Loucy (cell line): ENCODE data around the gene IL17C.

Experiments
- H2AFZ ChIP-seq: fragments of 200-600 bp; sonication (generic); 2 replicates; pipeline ENCODE4 v1.6.0; 2016; ENCODE audit warnings: antibody characterized with exemption, mild to moderate bottlenecking, low read length, moderate library complexity
- H3F3A ChIP-seq: fragments of 200-600 bp; 2 replicates; pipeline ENCODE4 v1.6.0; 2016; ENCODE audit warnings: antibody characterized with exemption, low read depth, mild to moderate bottlenecking
- H3K27me3 ChIP-seq: fragments of 200-600 bp; sonication (generic); 2 replicates; pipeline ENCODE4 v1.6.1; 2014; ENCODE audit warnings: low read length, mild to moderate bottlenecking; ENCODE audit not compliant: insufficient read depth, poor library complexity, severe bottlenecking
- H3K36me3 ChIP-seq: fragments of 200-600 bp; sonication (generic); 2 replicates; pipeline ENCODE4 v1.6.1; 2016; ENCODE audit warnings: low read length; ENCODE audit not compliant: insufficient read depth
- H3K4me1 ChIP-seq: fragments of 200-600 bp; sonication (generic); 2 replicates; pipeline ENCODE4 v1.5.1; 2014; ENCODE audit warnings: low read length, mild to moderate bottlenecking; ENCODE audit not compliant: insufficient read depth, poor library complexity, severe bottlenecking
- H3K4me2 ChIP-seq: fragments of 200-600 bp; sonication (generic); 2 replicates; pipeline ENCODE4 v1.6.0; 2014; ENCODE audit warnings: antibody characterized with exemption, low read length, low read depth, mild to moderate bottlenecking; ENCODE audit not compliant: poor library complexity, severe bottlenecking
- H3K4me3 ChIP-seq: fragments of 200-600 bp; sonication (generic); 2 replicates; pipeline ENCODE4 v1.5.1; 2014; ENCODE audit warnings: low read length, mild to moderate bottlenecking, mixed read lengths; ENCODE audit not compliant: poor library complexity, severe bottlenecking
- H3K79me2 ChIP-seq: fragments of 200-600 bp; sonication (generic); 2 replicates; pipeline ENCODE4 v1.6.1; 2014; ENCODE audit warnings: low read length; ENCODE audit not compliant: insufficient read depth
- H3K9ac ChIP-seq: fragments of 200-600 bp; sonication (generic); 2 replicates; pipeline ENCODE4 v1.6.0; 2014; ENCODE audit warnings: mild to moderate bottlenecking, low read depth, low read length, moderate library complexity; ENCODE audit not compliant: poor library complexity, severe bottlenecking
- H3K9me2 ChIP-seq: fragments of 200-600 bp; sonication (generic); replicated peaks from 2 replicates; pipeline ENCODE4 v1.6.1; 2016; ENCODE audit warnings: low read depth, low read length, mixed read lengths
- H3K9me3 ChIP-seq: fragments of 200-600 bp; sonication (generic); 2 replicates; pipeline ENCODE4 v1.6.1; 2014; ENCODE audit warnings: mild to moderate bottlenecking, antibody characterized with exemption, low read length, low read depth; ENCODE audit not compliant: insufficient read depth
- H4K20me1 ChIP-seq: fragments of 200-600 bp; sonication (generic); 2 replicates; pipeline ENCODE4 v1.6.0; 2014; ENCODE audit warnings: antibody characterized with exemption, low read length, mild to moderate bottlenecking; ENCODE audit not compliant: insufficient read depth, poor library complexity, severe bottlenecking
- CTCF ChIP-seq: fragments of 200-600 bp; sonication (generic); conservative IDR thresholded peaks from 2 replicates; pipeline ENCODE4 v1.5.1; 2014; ENCODE audit warnings: mild to moderate bottlenecking, antibody characterized with exemption, low read length
- EZH2phosphoT487 ChIP-seq: fragments of 200-600 bp; IDR thresholded peaks from 2 replicates; pipeline ENCODE4 v1.6.1; 2018; ENCODE audit warnings: antibody characterized with exemption, mild to moderate bottlenecking, moderate library complexity, borderline replicate concordance

IL17C gene

GRCh38 chr16:88602091-88602490 lies 36.3 kb upstream of the IL17C start:
- no peaks in the 10 kb centered on the region for H3F3A ChIP-seq
- H3K9me2 ChIP-seq: no peaks in the 10 kb centered on the region
- H3K4me1 ChIP-seq: no peaks in the 10 kb centered on the region
- H3K79me2 ChIP-seq: no peaks in the 10 kb centered on the region
- H3K27me3 ChIP-seq: no peaks in the 10 kb centered on the region
- no peak overlapping the region for H3K4me3 ChIP-seq
- no peak overlapping the region for H3K9ac ChIP-seq
- TF ChIP-seq EZH2phosphoT487: no peak
- TF ChIP-seq CTCF: no peak
- H3K9me3 ChIP-seq: no peaks in the 10 kb centered on the region
- H3K4me2 ChIP-seq: no peak overlapping the region
- no peak overlapping the region for H2AFZ ChIP-seq
- peaks cover 26% of the 10 kb centered on the region; the same call in 1 of the 2 replicates for H3K36me3 ChIP-seq
- no peaks in the 10 kb centered on the region for H4K20me1 ChIP-seq

DNA sequence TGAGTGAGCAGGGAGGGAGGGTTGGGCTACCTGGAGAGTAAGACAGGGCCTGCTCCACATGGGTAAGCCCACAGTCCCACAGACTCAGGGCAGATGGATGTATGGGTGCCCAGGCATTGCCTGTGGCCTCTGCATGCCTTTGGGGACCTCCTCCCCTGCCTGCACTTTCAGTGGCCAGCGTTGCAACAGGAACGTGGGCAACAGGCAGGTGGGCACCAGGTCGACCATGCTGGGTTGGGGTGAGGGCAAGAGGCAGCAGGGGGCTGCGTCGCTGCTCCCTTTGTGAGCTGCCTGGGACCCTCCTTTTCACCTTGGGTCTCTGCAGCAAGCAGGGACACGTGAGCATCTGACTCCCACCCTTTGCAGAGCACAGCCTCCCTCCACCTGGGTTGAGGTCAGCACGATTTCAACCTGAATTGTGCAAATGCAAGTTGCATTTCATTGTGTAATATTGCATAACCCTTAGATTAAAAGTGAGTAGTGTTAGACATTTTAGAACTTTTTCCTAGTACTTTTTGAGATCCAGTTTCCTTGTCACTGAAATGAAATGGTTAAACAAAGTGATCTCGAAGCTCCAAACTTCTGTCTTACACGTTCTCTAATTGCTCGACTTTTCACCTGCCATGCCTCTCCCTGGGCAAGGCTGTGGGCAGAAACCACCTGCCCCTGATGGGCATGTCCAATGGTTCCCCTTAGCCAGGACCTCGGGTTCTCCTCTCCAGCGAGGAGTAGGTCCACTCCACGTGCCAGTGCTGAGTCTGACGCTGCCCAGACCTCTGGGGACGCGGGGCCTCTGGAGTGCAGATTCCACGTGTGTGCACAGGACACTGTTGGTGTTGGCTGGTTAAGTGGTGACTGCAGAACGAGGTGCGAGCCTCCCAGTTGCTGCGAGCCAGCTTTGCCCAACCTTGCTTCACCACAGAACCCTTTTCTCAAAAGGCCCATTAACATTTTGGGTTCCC lies 32.9 kb upstream of the IL17C start:
- no peaks in the 10 kb centered on the region for H3K4me1 ChIP-seq
- no peaks in the 10 kb centered on the region for H3K27me3 ChIP-seq
- no peak for TF ChIP-seq EZH2phosphoT487
- no peak for TF ChIP-seq CTCF
- H3F3A ChIP-seq: no peaks in the 10 kb centered on the region
- H3K36me3 ChIP-seq: peaks cover 23% of the 10 kb centered on the region; the same call in 1 of the 2 replicates
- no peak overlapping the region for H2AFZ ChIP-seq
- H3K9me2 ChIP-seq: no peaks in the 10 kb centered on the region
- H3K9ac ChIP-seq: no peak overlapping the region
- no peaks in the 10 kb centered on the region for H4K20me1 ChIP-seq
- H3K4me3 ChIP-seq: no peak overlapping the region
- H3K4me2 ChIP-seq: no peak overlapping the region
- no peaks in the 10 kb centered on the region for H3K9me3 ChIP-seq
- no peaks in the 10 kb centered on the region for H3K79me2 ChIP-seq

DNA sequence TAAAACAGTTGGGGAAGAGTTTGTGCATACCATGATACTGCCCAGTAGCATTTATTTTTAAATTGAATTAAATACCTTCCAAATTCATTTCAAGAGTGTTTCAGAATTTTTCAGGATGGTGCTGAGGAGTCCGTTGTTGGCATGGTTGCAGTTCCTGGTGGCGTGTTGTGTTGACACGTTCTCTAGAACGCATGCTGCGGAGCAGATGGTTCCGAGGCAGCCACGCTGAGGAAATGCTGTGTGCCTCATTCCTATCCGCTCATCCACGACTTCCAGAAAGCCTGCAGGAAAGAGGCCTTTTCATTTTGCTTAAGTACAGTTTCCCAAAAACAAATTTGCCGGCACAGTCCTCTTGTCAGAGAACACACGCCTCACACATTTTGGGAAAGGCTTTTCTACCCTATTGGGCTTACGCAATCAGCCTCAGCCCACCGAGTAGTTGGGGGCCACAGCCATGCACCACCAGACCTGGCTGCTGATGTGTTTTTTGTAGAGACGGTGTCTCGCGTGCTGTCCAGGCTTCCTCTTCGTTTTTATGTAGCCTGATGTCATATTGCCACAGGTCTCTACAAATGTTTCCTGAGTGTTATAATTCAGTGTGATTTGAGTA lies 32.1 kb upstream of the IL17C start:
- H3K36me3 ChIP-seq: peaks cover 21% of the 10 kb centered on the region; the same call in 1 of the 2 replicates
- no peaks in the 10 kb centered on the region for H3K9me3 ChIP-seq
- no peaks in the 10 kb centered on the region for H3F3A ChIP-seq
- no peaks in the 10 kb centered on the region for H3K4me1 ChIP-seq
- H4K20me1 ChIP-seq: no peaks in the 10 kb centered on the region
- H3K4me2 ChIP-seq: no peak overlapping the region
- H3K9ac ChIP-seq: no peak overlapping the region
- no peak overlapping the region for H2AFZ ChIP-seq
- no peak overlapping the region for H3K4me3 ChIP-seq
- TF ChIP-seq CTCF (no peak), EZH2phosphoT487 (no peak)
- no peaks in the 10 kb centered on the region for H3K79me2 ChIP-seq
- H3K27me3 ChIP-seq: no peaks in the 10 kb centered on the region
- H3K9me2 ChIP-seq: no peaks in the 10 kb centered on the region
